ENCODE results near the gene COL25A1. TPM values are rescaled to one million over a fixed set of nuclear protein-coding genes. Genes with fewer than 3 reads are reported as not detected.

The COL25A1 gene
- total and polyA plus RNA-seq, 4 donors: 0.61 to 4.4 (median 2.1) TPM

GRCh38 chr4:109332926-109333464 is 30.5 kb upstream of the COL25A1 start:
- 70% methylated on average over 2 of the region's 2 CpGs for WGBS
- Histone ChIP-seq H3K36me3 (ENCODE audit: control insufficient read depth in 4 of 4, insufficient read depth in 3 of 4, low read depth in 1 of 4, low read length in 3 of 4) (no peaks in the 10 kb centered on the region), H3K27ac (ENCODE audit: low read depth in 1 of 2, low read length in 2 of 2) (no peak overlapping the region), H3K9ac (ENCODE audit: low read depth in 1 of 2, low read length in 2 of 2) (no peak overlapping the region), H3K27me3 (ENCODE audit: control insufficient read depth in 4 of 4, insufficient read depth in 4 of 4, low read length in 3 of 4) (no peaks in the 10 kb centered on the region), H3K4me1 (ENCODE audit: control insufficient read depth in 4 of 4, insufficient read depth in 4 of 4, low read length in 3 of 4) (no peaks in the 10 kb centered on the region), H3K9me3 (ENCODE audit: control insufficient read depth in 4 of 4, low read length in 3 of 4) (no peaks in the 10 kb centered on the region), H3K4me3 (ENCODE audit: low read depth in 1 of 3, low read length in 3 of 3) (no peak overlapping the region)
- peak; percentile 7 to 34 for TF ChIP-seq RAD21 (IDR thresholded peaks at IDR 0.05)
- TF ChIP-seq YY1 (IDR thresholded peaks at IDR 0.05): no peak
- no peak for TF ChIP-seq EGR1 (IDR thresholded peaks at IDR 0.05; ENCODE audit: low read depth in 2 of 2)
- TF ChIP-seq ATF3 (IDR thresholded peaks at IDR 0.05): no peak
- TF ChIP-seq JUND (IDR thresholded peaks at IDR 0.05): no peak
- DNase-seq (ENCODE audit: low spot score): no peak

- H3K27ac ChIP-seq (ENCODE audit: low read depth in 1 of 2, low read length in 2 of 2): no peak overlapping the region
- H3K4me3 ChIP-seq (ENCODE audit: low read depth in 1 of 3, low read length in 3 of 3): no peak overlapping the region
- 92% methylated on average over 2 of the region's 2 CpGs for WGBS
- H3K4me1 ChIP-seq (ENCODE audit: control insufficient read depth in 4 of 4, insufficient read depth in 4 of 4, low read length in 3 of 4): no peaks in the 10 kb centered on the region
- H3K9me3 ChIP-seq (ENCODE audit: control insufficient read depth in 4 of 4, low read length in 3 of 4): peaks cover 1 to 8% (median 5%) of the 10 kb centered on the region in 4 donors
- no peak overlapping the region for H3K9ac ChIP-seq (ENCODE audit: low read depth in 1 of 2, low read length in 2 of 2)
- H3K36me3 ChIP-seq (ENCODE audit: control insufficient read depth in 4 of 4, insufficient read depth in 3 of 4, low read depth in 1 of 4, low read length in 3 of 4): no peaks in the 10 kb centered on the region
- TF ChIP-seq REST (IDR thresholded peaks at IDR 0.05) (no peak), FOXA1 (IDR thresholded peaks at IDR 0.05) (no peak)
- H3K27me3 ChIP-seq (ENCODE audit: control insufficient read depth in 4 of 4, insufficient read depth in 4 of 4, low read length in 3 of 4): no peaks in the 10 kb centered on the region
- no peak for DNase-seq (ENCODE audit: low spot score)
Measured at GRCh38 chr4:109327641-109328040, 25.2 kb upstream of the COL25A1 start.

GRCh38 chr4:109325698-109326097 is 23.2 kb upstream of the COL25A1 start:
- no peak for DNase-seq (ENCODE audit: low spot score)
- 76% methylated on average over 2 of the region's 2 CpGs for WGBS
- TF ChIP-seq RXRA (IDR thresholded peaks at IDR 0.05): no peak
- no peak for TF ChIP-seq HNF4A (conservative IDR thresholded peaks at IDR 0.05)
- no peak for TF ChIP-seq TAF1 (conservative IDR thresholded peaks at IDR 0.05)
- TF ChIP-seq ZBTB33 (IDR thresholded peaks at IDR 0.05): no peak
- no peak for TF ChIP-seq RAD21 (IDR thresholded peaks at IDR 0.05)
- no peak for TF ChIP-seq CTCF (IDR thresholded peaks at IDR 0.05; ENCODE audit: low read depth, low read length, missing input control)
- no peak for TF ChIP-seq HNF4G (IDR thresholded peaks at IDR 0.05)

More at GRCh38 chr4:109325698-109326097, 23.2 kb upstream of the COL25A1 start:
- Histone ChIP-seq H3K36me3 (ENCODE audit: control insufficient read depth in 4 of 4, insufficient read depth in 3 of 4, low read depth in 1 of 4, low read length in 3 of 4) (no peaks in the 10 kb centered on the region), H3K9ac (ENCODE audit: low read depth in 1 of 2, low read length in 2 of 2) (no peak overlapping the region), H3K4me3 (ENCODE audit: low read depth in 1 of 3, low read length in 3 of 3) (no peak overlapping the region), H3K27me3 (ENCODE audit: control insufficient read depth in 4 of 4, insufficient read depth in 4 of 4, low read length in 3 of 4) (no peaks in the 10 kb centered on the region), H3K27ac (ENCODE audit: low read depth in 1 of 2, low read length in 2 of 2) (no peak overlapping the region), H3K4me1 (ENCODE audit: control insufficient read depth in 4 of 4, insufficient read depth in 4 of 4, low read length in 3 of 4) (no peaks in the 10 kb centered on the region), H3K9me3 (ENCODE audit: control insufficient read depth in 4 of 4, low read length in 3 of 4) (peaks cover 1 to 12% (median 8%) of the 10 kb centered on the region in 4 donors)
